ENCODE results near the gene TMEM94.

- TF ChIP-seq, protein P1, sequence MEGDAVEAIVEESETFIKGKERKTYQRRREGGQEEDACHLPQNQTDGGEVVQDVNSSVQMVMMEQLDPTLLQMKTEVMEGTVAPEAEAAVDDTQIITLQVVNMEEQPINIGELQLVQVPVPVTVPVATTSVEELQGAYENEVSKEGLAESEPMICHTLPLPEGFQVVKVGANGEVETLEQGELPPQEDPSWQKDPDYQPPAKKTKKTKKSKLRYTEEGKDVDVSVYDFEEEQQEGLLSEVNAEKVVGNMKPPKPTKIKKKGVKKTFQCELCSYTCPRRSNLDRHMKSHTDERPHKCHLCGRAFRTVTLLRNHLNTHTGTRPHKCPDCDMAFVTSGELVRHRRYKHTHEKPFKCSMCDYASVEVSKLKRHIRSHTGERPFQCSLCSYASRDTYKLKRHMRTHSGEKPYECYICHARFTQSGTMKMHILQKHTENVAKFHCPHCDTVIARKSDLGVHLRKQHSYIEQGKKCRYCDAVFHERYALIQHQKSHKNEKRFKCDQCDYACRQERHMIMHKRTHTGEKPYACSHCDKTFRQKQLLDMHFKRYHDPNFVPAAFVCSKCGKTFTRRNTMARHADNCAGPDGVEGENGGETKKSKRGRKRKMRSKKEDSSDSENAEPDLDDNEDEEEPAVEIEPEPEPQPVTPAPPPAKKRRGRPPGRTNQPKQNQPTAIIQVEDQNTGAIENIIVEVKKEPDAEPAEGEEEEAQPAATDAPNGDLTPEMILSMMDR (conservative IDR thresholded peaks at IDR 0.05), result no peak
- no peak for TF ChIP-seq ZFX (IDR thresholded peaks at IDR 0.05)
Observed at GRCh38 chr17:75516255-75516618, 59.8 kb downstream of the TMEM94 start, which contains the start of gene TSEN54.

Measured in C4-2B (cell line).